ENCODE data around the gene EHD2. TPM values are rescaled to one million over a fixed set of nuclear protein-coding genes. Genes with fewer than 3 reads are reported as not detected.
"Not testable (repeated sequence)": the region's sequence is repeated elsewhere in the genome, so short reads cannot be mapped to it uniquely, and the experiment has no call there.

The EHD2 gene
- total RNA-seq, 1 experiment from 2014 or later, result 65.1 TPM

- DNase-seq (ENCODE audit: low read depth), result not testable (repeated sequence)
Observed at GRCh38 chr19:47746129-47746528, 32.9 kb downstream of the EHD2 start.

GRCh38 chr19:47749326-47749725 lies 36.1 kb downstream of the EHD2 start:
- no peak for DNase-seq (ENCODE audit: low read depth)

GRCh38 chr19:47750752-47751151 lies 37.5 kb downstream of the EHD2 start:
- no peak for DNase-seq (ENCODE audit: low read depth)

GRCh38 chr19:47752440-47753211 lies 39.4 kb downstream of the EHD2 start:
- DNase-seq (ENCODE audit: low read depth), result no peak

GRCh38 chr19:47754206-47755064 lies 41.2 kb downstream of the EHD2 start:
- no peak for DNase-seq (ENCODE audit: low read depth)

DNA sequence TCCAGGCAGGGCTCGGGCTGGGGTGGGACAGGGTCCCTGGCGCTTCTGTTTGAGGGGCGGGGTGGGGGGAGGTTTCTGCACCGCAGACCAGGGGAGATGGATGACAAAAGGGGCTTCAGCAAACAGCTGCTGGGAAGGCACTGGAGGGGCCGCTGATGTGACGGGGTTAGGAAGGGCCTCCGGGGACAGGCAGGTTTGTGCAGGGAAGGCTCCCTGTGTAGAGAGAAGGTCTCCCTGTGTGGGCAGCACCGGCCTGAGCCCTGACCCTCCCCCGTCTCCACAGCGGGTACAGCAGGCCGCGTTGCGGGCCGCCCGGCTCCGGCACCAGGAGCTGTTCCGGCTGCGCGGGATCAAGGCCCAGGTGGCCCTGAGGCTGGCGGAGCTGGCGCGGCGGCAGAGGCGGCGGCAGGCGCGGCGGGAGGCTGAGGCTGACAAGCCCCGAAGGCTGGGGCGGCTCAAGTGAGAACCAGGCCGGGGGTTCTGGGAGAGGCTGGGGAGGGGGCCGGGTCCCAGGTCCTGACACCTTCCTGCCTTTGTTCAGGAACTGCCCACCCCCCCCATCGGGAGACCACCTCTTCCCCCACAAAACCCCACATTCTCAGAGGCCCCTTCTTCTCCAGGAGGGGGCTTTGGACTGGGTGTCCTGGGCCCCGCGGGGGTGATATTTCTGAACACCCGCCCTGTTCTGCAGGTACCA lies 42.0 kb downstream of the EHD2 start:
- DNase-seq (ENCODE audit: low read depth), result no peak

GRCh38 chr19:47755762-47756626 lies 42.8 kb downstream of the EHD2 start:
- DNase-seq (ENCODE audit: low read depth), result no peak

DNA sequence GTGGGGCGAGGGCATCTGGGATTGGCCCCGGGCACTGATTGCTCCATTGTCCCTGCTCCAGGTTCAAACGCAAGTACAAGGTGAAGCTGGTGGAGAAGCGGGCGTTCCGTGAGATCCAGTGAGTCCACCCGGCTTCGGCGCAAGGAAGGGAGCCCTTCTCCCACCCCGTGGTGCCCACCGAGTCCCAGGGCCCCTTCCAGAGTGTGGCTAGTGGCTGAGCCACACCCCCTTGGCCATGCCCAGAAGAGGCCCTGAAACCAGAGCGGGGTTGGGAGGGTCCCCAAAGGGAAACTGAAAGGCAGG lies 43.4 kb downstream of the EHD2 start:
- DNase-seq (ENCODE audit: low read depth), result no peak

- DNase-seq (ENCODE audit: low read depth), result no peak
Observed at GRCh38 chr19:47756953-47757608, 43.9 kb downstream of the EHD2 start.

DNA sequence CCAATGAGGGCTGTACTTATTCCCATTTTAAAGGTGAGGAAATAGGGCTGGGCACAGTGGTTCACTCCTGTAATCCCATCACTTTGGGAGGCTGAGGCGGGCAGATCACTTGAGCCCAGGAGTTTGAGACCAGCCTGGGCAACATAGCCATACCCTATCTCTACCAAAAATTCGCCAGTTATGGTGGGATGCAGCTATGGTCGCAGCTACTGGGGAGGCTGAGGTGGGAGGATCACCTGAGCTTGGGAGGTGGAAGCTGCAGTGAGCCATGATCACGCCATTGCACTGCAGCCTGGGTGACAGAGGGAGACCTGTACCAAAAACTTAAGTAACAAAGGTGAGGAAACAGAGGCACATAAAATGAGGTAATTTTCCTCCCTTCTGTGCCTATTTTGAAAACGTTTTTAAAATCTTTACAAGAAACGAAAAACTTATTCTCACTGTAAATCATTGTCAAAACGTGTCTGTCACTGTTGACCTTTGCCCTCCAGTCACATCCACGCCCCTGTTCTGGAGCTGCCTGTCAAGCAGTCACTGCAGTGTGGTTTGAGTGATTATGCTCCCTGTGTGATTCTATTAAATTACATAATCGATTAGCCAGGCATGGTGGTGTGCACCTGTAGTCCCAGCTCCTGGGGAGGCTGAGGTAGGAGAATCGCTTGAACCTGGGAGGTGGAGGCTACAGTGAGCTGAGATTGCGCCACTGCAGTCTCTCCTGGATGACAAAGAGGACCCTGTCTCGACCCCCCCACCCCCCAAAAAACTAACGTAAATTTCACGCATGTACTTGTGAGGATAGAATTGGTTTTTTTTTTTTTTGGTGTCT lies 44.6 kb downstream of the EHD2 start:
- DNase-seq (ENCODE audit: low read depth), result no peak

DNA sequence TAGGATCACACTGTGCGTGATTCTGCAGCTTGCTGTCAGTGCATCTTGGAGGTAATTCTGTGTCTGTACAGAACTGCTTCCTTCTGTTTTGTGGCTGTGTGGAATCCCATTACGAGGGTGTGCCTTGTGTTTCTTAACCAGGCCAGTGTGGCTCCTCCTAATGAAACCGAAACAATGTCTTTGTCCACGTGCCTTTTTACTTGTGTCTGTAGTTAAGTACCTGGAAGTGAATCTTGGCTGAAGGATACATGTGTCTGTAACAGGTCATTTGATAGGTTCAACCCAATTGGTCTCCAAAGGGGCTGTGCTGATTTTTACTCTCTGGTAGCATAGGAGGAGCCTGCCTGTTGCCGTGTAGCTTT lies 45.2 kb downstream of the EHD2 start:
- DNase-seq (ENCODE audit: low read depth), result no peak

- no peak for DNase-seq (ENCODE audit: low read depth)
Observed at GRCh38 chr19:47760632-47760999, 47.4 kb downstream of the EHD2 start.

DNA sequence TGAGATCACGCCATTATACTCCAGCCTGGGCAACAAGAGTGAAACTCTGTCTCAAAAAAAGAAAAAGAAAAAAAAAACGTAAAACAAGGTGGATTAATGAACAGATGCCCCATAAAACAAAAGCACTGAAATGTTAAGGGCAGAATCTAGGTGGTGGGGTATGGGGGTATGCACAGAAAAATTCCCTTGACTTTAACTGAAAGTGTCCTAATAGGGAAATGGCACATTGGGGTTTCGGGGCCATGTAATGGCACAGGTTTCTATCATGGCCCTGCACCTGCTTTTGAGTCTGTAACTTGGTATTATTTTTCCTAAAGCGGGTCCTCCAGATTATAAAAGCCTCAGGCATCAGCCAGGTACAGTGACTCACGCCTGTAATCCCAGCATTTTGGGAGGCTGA lies 48.3 kb downstream of the EHD2 start:
- DNase-seq (ENCODE audit: low read depth), result no peak

DNA sequence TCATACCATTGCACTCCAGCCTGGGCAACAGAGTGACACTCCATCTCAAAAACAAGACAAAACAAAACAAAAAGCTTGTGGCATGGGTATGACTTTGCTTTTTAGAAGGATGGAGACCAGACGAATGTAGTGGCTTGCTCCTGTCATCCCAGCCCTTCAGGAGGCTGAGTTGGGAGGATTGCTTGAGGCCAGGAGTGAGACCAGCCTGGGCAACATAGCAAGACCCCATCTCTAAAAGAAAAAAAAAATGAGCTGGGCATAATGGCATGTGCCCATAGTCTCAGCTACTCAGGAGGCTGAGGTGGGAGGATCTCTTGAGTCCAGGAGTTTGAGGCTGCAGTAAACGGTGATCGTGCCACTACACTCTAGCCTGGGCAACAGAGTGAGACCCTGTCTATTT lies 48.9 kb downstream of the EHD2 start:
- no peak for DNase-seq (ENCODE audit: low read depth)

DNA sequence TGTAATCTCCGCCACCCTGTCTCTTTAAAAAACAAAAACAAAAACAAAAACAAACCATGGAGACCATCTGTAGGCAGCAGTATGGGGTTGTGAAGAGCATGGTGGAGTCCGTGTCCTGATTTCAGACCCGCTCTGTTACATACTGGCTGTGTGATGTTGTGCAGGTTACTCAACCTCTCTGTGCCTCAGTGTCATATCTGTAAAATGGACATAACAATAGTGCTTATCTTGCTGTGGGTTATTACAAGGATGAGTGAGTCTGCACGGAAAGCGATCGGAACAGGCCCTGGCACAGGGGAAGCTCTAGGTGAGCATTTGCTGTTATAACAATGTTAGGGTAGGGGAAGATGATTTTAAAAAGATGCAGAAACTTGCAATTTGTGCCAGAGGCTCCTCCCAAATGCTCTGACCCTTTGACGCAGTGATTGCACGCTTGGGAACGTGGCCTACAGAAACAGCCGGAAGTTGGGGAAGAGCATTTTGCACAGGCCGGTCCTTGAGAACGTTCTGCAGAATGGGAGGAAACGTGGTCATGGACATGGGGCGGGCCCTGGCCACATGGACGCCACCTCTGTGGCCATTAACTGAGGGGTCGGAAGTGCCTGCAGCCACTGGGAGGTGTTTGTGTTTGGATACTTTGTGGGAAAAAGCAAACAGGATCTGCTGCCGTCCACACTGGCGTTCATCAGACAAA lies 49.5 kb downstream of the EHD2 start:
- no peak for DNase-seq (ENCODE audit: low read depth)

- not testable (repeated sequence) for DNase-seq (ENCODE audit: low read depth)
Observed at GRCh38 chr19:47764705-47765104, 51.5 kb downstream of the EHD2 start.

DNA sequence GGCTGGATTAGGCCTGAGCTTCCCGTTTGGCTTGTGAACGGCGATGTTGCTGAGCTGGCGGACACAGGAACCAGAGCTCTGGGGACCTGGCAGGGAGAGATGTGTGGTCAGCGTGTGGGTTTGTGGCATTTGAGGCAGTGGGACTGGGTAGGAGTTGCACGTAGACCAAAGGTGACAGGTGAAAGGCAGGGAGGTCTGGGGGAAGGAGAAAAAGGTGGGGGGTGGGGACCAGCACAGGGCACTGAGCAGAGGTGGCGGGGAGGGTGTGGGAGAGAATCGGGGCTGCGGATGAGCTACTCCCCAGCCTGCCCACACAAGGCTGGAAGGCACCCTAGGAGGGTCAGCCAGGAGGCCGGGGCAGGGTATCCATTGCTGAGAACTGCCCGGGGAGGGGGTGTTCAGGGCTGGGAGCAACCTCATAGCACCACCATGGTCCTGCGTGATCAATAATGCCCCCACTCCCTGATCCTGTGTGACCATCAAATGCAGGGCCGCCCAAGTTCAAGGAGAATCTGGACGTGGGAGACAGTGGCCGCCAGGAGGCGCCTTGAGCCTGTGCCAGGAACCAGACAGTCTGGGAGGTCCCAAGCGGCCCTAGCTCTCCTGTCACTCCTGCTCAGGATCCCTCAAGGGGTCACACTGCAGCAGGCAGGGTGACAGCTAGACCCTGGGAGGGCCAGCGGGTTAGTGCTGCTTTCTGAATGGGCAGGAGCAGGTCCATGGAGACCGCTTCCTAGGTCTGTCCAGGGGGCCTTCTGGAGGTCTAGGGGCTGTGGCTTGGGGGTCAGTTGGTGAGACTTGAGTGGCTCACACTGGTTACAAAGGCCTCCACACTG lies 52.5 kb downstream of the EHD2 start:
- peak; percentile 48 for DNase-seq (ENCODE audit: low read depth)

DNA sequence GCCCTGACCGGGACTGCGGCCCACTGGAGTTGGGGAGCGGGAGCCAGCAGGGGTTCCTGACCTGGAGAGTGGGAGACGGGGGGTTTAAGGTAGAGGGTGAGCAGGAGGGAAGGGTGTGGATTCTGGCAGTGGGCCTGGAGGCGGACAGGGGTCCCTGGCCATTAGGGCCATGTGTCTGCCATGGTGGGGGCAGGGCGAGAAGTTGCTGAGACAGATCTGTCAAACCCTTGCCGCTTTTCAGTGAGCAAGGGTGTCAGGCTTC lies 53.1 kb downstream of the EHD2 start:
- no peak for DNase-seq (ENCODE audit: low read depth)

- no peak for DNase-seq (ENCODE audit: low read depth)
Observed at GRCh38 chr19:47766670-47767069, 53.4 kb downstream of the EHD2 start.
